H1 (cell line): ENCODE measurements around the gene NEK2. TPM values are rescaled to one million over a fixed set of nuclear protein-coding genes. Genes with fewer than 3 reads are reported as not detected.

Experiments
- CTCF ChIA-PET: fragments of 300-600 bp; sonication (Branson Sonifier 250); formaldehyde crosslinking; loops from one replicate; lab custom pipeline; 2021; ENCODE audit not compliant: partially characterized antibody; lab: Charles Lee
- POLR2A ChIA-PET: fragments of 300-600 bp; sonication (Branson Sonifier 250); formaldehyde crosslinking; loops from one replicate; lab custom pipeline; 2021; ENCODE audit warnings: inconsistent platforms; ENCODE audit not compliant: partially characterized antibody; lab: Charles Lee
- DNase-seq, 2 experiments: peaks; one replicate each; pipeline versions ENCODE4 v3.0.0 to v3.0.0-alpha.2; 2010 to 2022; ENCODE audit warnings: low spot score in 2 of 2, low read depth in 1 of 2, mixed read lengths in 1 of 2
- FAIRE-seq: peaks from 2 replicates; lab custom pipeline; 2011; peaks lifted over from hg19 to GRCh38; lab: Jason Lieb, UNC
- H2AFZ ChIP-seq: 2 replicates; pipeline ENCODE4 v1.8.1; 2012; ENCODE audit warnings: low read length, inconsistent platforms
- H2AK5ac ChIP-seq: 2 replicates; pipeline ENCODE4 v1.6.1; 2013; ENCODE audit warnings: low read depth, low read length
- H2BK120ac ChIP-seq: replicated peaks from 2 replicates; pipeline ENCODE3; 2013; ENCODE audit warnings: low read depth, low read length, inconsistent platforms
- H2BK12ac ChIP-seq: 2 replicates; pipeline ENCODE4 v1.6.1; 2013; ENCODE audit warnings: low read depth, low read length
- H2BK15ac ChIP-seq: 2 replicates; pipeline ENCODE4 v1.6.1; 2013; ENCODE audit warnings: low read length
- H2BK20ac ChIP-seq: 2 replicates; pipeline ENCODE4 v1.6.1; 2013; ENCODE audit warnings: low read length
- H2BK5ac ChIP-seq: 2 replicates; pipeline ENCODE4 v1.6.1; 2013; ENCODE audit warnings: low read depth, low read length
- H3K14ac ChIP-seq: 2 replicates; pipeline ENCODE4 v1.6.1; 2013; ENCODE audit warnings: inconsistent platforms; ENCODE audit not compliant: insufficient read length
- H3K18ac ChIP-seq: 2 replicates; pipeline ENCODE4 v1.6.1; 2013; ENCODE audit warnings: low read length; ENCODE audit errors: extremely low read depth
- H3K23ac ChIP-seq: 2 replicates; pipeline ENCODE4 v1.6.1; 2013; ENCODE audit warnings: inconsistent platforms; ENCODE audit not compliant: insufficient read length
- H3K23me2 ChIP-seq: 2 replicates; pipeline ENCODE4 v1.6.1; 2013; ENCODE audit warnings: low read depth, low read length
- H3K27ac ChIP-seq: 2 replicates; pipeline ENCODE4 v1.6.1; 2011; ENCODE audit warnings: low read depth, low read length, inconsistent platforms
- H3K27me3 ChIP-seq, 4 experiments: replicated peaks in 1 of 4; 1 replicate in 1 of 4; 2 replicates in 3 of 4; pipeline versions ENCODE4 v1.6.1 to v1.8.1; 2011 to 2013; ENCODE audit warnings: low read length in 3 of 4, mild to moderate bottlenecking in 3 of 4, inconsistent platforms in 2 of 4, mixed read lengths in 2 of 4, moderate library complexity in 1 of 4; ENCODE audit not compliant: control insufficient read depth in 3 of 4, insufficient read depth in 3 of 4; ENCODE audit errors: extremely low read depth in 1 of 4
- H3K36me3 ChIP-seq, 4 experiments: 2 replicates each; pipeline versions ENCODE4 v1.6.1 to v1.8.1; 2011 to 2013; ENCODE audit warnings: mild to moderate bottlenecking in 4 of 4, low read length in 3 of 4, moderate library complexity in 2 of 4, control low read depth in 1 of 4, inconsistent platforms in 1 of 4; ENCODE audit not compliant: insufficient read depth in 4 of 4, control insufficient read depth in 2 of 4
- H3K4ac ChIP-seq: replicated peaks from 2 replicates; pipeline ENCODE3; 2013; ENCODE audit warnings: low read length, low read depth, mixed read lengths, inconsistent platforms; ENCODE audit not compliant: insufficient read length
- H3K4me1 ChIP-seq, 4 experiments: replicated peaks in 1 of 4; 1 replicate in 1 of 4; 2 replicates in 3 of 4; pipeline versions ENCODE4 v1.6.1 to v1.8.1; 2011 to 2013; ENCODE audit warnings: low read length in 3 of 4, inconsistent platforms in 2 of 4, mixed read lengths in 1 of 4; ENCODE audit not compliant: insufficient read depth in 4 of 4, control insufficient read depth in 3 of 4
- H3K4me2 ChIP-seq, 2 experiments: 2 replicates each; pipeline versions ENCODE4 v1.6.1 to v1.8.1; 2011 to 2013; ENCODE audit warnings: low read depth in 2 of 2, low read length in 2 of 2, control low read depth in 1 of 2, inconsistent platforms in 1 of 2, mild to moderate bottlenecking in 1 of 2; ENCODE audit not compliant: insufficient read depth in 1 of 2
- H3K4me3 ChIP-seq, 4 experiments: fragments of 200-600, 300-600 bp in 1 of 4; sonication (generic), shearing (Covaris generic), sonication (Bioruptor Twin) in 1 of 4; 2 replicates each; pipeline versions ENCODE4 v1.5.1 to v1.8.1; 2011 to 2016; ENCODE audit warnings: low read length in 4 of 4, low read depth in 3 of 4, control low read depth in 2 of 4, inconsistent platforms in 2 of 4, mild to moderate bottlenecking in 2 of 4, mixed read lengths in 1 of 4, moderate library complexity in 1 of 4; ENCODE audit not compliant: insufficient read depth in 2 of 4; ENCODE audit errors: extremely low read depth in 1 of 4
- H3K56ac ChIP-seq: replicated peaks from 2 replicates; pipeline ENCODE3; 2013; ENCODE audit warnings: low read depth, mild to moderate bottlenecking, mixed read lengths, low read length, inconsistent platforms; ENCODE audit not compliant: insufficient read length
- H3K79me1 ChIP-seq: 2 replicates; pipeline ENCODE4 v1.6.1; 2013; ENCODE audit warnings: low read depth, low read length, control low read depth
- H3K79me2 ChIP-seq, 2 experiments: 2 replicates each; pipeline versions ENCODE4 v1.6.1 to v1.8.1; 2012 to 2013; ENCODE audit warnings: low read length in 2 of 2, mild to moderate bottlenecking in 2 of 2, inconsistent platforms in 1 of 2; ENCODE audit not compliant: insufficient read depth in 2 of 2, control insufficient read depth in 1 of 2
- H3K9ac ChIP-seq, 4 experiments: replicated peaks in 1 of 4; 1 replicate in 1 of 4; 2 replicates in 3 of 4; pipeline versions ENCODE4 v1.6.1 to v1.8.1; 2011 to 2013; ENCODE audit warnings: low read depth in 3 of 4, low read length in 3 of 4, control low read depth in 2 of 4, mild to moderate bottlenecking in 2 of 4, moderate library complexity in 2 of 4, inconsistent platforms in 1 of 4; ENCODE audit errors: extremely low read depth in 1 of 4
- H3K9me3 ChIP-seq, 2 experiments: 2 replicates each; pipeline versions ENCODE4 v1.6.1 to v1.8.1; 2012 to 2013; ENCODE audit warnings: mild to moderate bottlenecking in 2 of 2, moderate library complexity in 2 of 2, control low read depth in 1 of 2, inconsistent platforms in 1 of 2, low read depth in 1 of 2, low read length in 1 of 2, mixed read lengths in 1 of 2; ENCODE audit not compliant: insufficient read depth in 2 of 2
- H4K20me1 ChIP-seq, 2 experiments: replicated peaks in 1 of 2; 2 replicates each; pipeline versions ENCODE3 to v1.8.1; 2011 to 2013; ENCODE audit warnings: inconsistent platforms in 2 of 2, low read length in 2 of 2, mild to moderate bottlenecking in 1 of 2; ENCODE audit not compliant: insufficient read depth in 2 of 2, control insufficient read depth in 1 of 2
- H4K5ac ChIP-seq: 2 replicates; pipeline ENCODE4 v1.6.1; 2013; ENCODE audit warnings: low read length, low read depth, mixed read lengths, inconsistent platforms; ENCODE audit not compliant: insufficient read length
- H4K8ac ChIP-seq: 2 replicates; pipeline ENCODE4 v1.8.0; 2013; ENCODE audit warnings: mild to moderate bottlenecking, moderate library complexity, low read length, inconsistent platforms; ENCODE audit not compliant: insufficient read depth; ENCODE audit errors: extremely low read depth
- H4K91ac ChIP-seq: replicated peaks from 2 replicates; pipeline ENCODE3; 2013; ENCODE audit warnings: low read length, mixed read lengths, inconsistent platforms; ENCODE audit not compliant: insufficient read length
- BRCA1 ChIP-seq: IDR thresholded peaks from 2 replicates; pipeline ENCODE4 v1.6.1; 2012; ENCODE audit warnings: low read depth, low read length, improper control_type of control experiment
- CHD2 ChIP-seq: IDR thresholded peaks from 2 replicates; pipeline ENCODE4 v1.6.1; 2012; ENCODE audit warnings: low read length, improper control_type of control experiment
- CTBP2 ChIP-seq: IDR thresholded peaks from 2 replicates; pipeline ENCODE4 v1.7.0; 2011; ENCODE audit warnings: borderline replicate concordance, mild to moderate bottlenecking, moderate library complexity, mixed read lengths, low read length; ENCODE audit not compliant: insufficient read depth, insufficient read length
- EGR1 ChIP-seq: IDR thresholded peaks from 2 replicates; pipeline ENCODE4 v1.6.1; 2011; ENCODE audit warnings: low read depth, low read length, borderline replicate concordance
- HDAC6 ChIP-seq: IDR thresholded peaks from one replicate; pipeline ENCODE4 v1.7.1; 2012; ENCODE audit warnings: low read depth, mild to moderate bottlenecking, inconsistent platforms, low read length, moderate library complexity
- JUND ChIP-seq: IDR thresholded peaks from 2 replicates; pipeline ENCODE4 v1.6.1; 2011; ENCODE audit warnings: mild to moderate bottlenecking, improper control_type of control experiment, low read length
- KDM5A ChIP-seq: fragments of 200-600 bp; IDR thresholded peaks from 2 replicates; pipeline ENCODE4 v1.7.1; 2012; ENCODE audit warnings: mild to moderate bottlenecking, low read length, inconsistent platforms, mixed read lengths
- NRF1 ChIP-seq: IDR thresholded peaks from 2 replicates; pipeline ENCODE4 v1.6.1; 2011; ENCODE audit warnings: mild to moderate bottlenecking, low read depth, low read length, improper control_type of control experiment
- POLR2A ChIP-seq, 2 experiments: IDR thresholded peaks; 1 replicate in 1 of 2; 2 replicates in 1 of 2; pipeline ENCODE4 v1.6.1; 2011; ENCODE audit warnings: low read depth in 2 of 2, low read length in 2 of 2, mild to moderate bottlenecking in 2 of 2; ENCODE audit errors: control extremely low read depth in 1 of 2
- POU5F1 ChIP-seq: IDR thresholded peaks from 2 replicates; pipeline ENCODE4 v1.6.1; 2011; ENCODE audit warnings: low read depth, mild to moderate bottlenecking, low read length, moderate library complexity
- RFX5 ChIP-seq: IDR thresholded peaks from 2 replicates; pipeline ENCODE4 v1.6.1; 2011; ENCODE audit warnings: low read depth, low read length, improper control_type of control experiment, borderline replicate concordance
- SIN3A ChIP-seq, 2 experiments: IDR thresholded peaks in 1 of 2; conservative IDR thresholded peaks in 1 of 2; 2 replicates each; pipeline ENCODE4 v1.6.1; 2011 to 2012; ENCODE audit warnings: low read length in 2 of 2, improper control_type of control experiment in 1 of 2, low read depth in 1 of 2, mild to moderate bottlenecking in 1 of 2
- SRF ChIP-seq: IDR thresholded peaks from 2 replicates; pipeline ENCODE4 v1.6.1; 2011; ENCODE audit warnings: mild to moderate bottlenecking, low read depth, low read length, moderate library complexity
- SUZ12 ChIP-seq: fragments of 200-600 bp; sonication (generic); IDR thresholded peaks from 2 replicates; pipeline ENCODE4 v1.6.1; 2012; ENCODE audit warnings: mild to moderate bottlenecking, inconsistent platforms, low read length, moderate library complexity, mixed read lengths
- WGBS, 2 experiments: shearing (Covaris generic) in 1 of 2; methylation state at CpG; one replicate each; pipeline versions ENCODE4 v1.1.6 to v1.1.7; 2013 to 2015; ENCODE audit warnings: low lambda C conversion rate in 2 of 2, mixed read lengths in 2 of 2, inconsistent platforms in 1 of 2, low coverage in 1 of 2, missing lambda C conversion rate in 1 of 2; ENCODE audit not compliant: insufficient replicate concordance in 2 of 2, insufficient coverage in 1 of 2, insufficient read length in 1 of 2; ENCODE audit errors: extremely low coverage in 1 of 2, missing lambda C conversion rate in 1 of 2; 5-methylcytosine and 5-hydroxymethylcytosine counted together
- polyA plus RNA-seq, 7 experiments: library from polyadenylated mRNA; depleted of rRNA in 3 of 7; stranded (reverse) in 5 of 7; unstranded in 2 of 7; fragments of >200 nt in 5 of 7; fragments of 200-250 nt in 2 of 7; gene quantifications; 1 replicate in 5 of 7; 2 replicates in 1 of 7; 4 replicates in 1 of 7; pipeline versions ENCODE4 v1.2.1 to v1.2.3, GENCODE V29; 2011 to 2013; ENCODE audit warnings: missing spikeins in 2 of 7, mixed read lengths in 2 of 7
- total RNA-seq: library from RNA; stranded (reverse); fragmentation: NEBNext Ultra II Directional; extraction: Animal tissue kit (Norgen Biotek cat#: 25700); gene quantifications from 2 replicates; pipeline ENCODE4 v1.2.1, GENCODE V29; 2021

Gene NEK2
- total and polyA plus RNA-seq, 2 of the 8 experiments (the other 6 are each of a cell fraction or from before 2014, with no cell fraction given) = 8.4 to 22.9 TPM

DNA sequence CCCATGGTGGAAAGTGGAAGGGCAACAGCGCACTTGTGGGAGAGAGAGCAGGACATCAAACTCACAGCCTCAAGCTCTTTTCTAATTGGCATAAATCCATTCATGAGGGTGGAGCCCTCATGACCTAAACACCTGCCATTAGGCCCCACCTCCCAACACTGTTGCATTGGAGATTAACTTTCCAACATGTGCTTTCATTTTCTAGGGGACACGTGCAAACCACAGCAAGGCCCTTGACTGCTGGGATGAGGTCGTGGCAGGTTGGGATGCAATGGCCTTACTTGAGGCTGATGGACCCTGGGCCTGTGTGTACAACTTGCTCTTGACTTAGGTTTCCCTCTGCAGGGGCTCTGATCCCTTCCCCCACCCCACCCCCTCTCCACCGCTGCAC is 35.9 kb upstream of the NEK2 start:
- H3K79me2 ChIP-seq = no peaks in the 10 kb centered on the region
- no peak overlapping the region for H3K4me3 ChIP-seq
- TF ChIP-seq SRF = no peak
- no peak for TF ChIP-seq SIN3A (conservative IDR thresholded peaks at IDR 0.05 in 1 of 2, IDR thresholded peaks at IDR 0.05 in 1 of 2; ENCODE audit: low read depth in 1 of 2, low read length in 2 of 2)
- TF ChIP-seq POU5F1 = no peak
- no peak for TF ChIP-seq JUND
- no peak for TF ChIP-seq RFX5
- no peak for TF ChIP-seq CHD2
- TF ChIP-seq KDM5A = no peak
- no peak for TF ChIP-seq EGR1
- TF ChIP-seq CTBP2 = no peak
- no peak for TF ChIP-seq BRCA1
- no peak for TF ChIP-seq SUZ12
- TF ChIP-seq POLR2A (IDR thresholded peaks at IDR 0.05; ENCODE audit: control extremely low read depth in 1 of 2, low read depth in 2 of 2, low read length in 2 of 2) = no peak
- no peak for TF ChIP-seq HDAC6
- no peak for TF ChIP-seq NRF1
- H3K36me3 ChIP-seq = no peaks in the 10 kb centered on the region
- no peak overlapping the region for H2BK20ac ChIP-seq
- POLR2A ChIA-PET = no interaction called here
- H3K4me1 ChIP-seq = no peaks in the 10 kb centered on the region
- H2BK120ac ChIP-seq = no peak overlapping the region
- H3K9me3 ChIP-seq = no peaks in the 10 kb centered on the region
- no peak overlapping the region for H2BK5ac ChIP-seq
- no peaks in the 10 kb centered on the region for H3K79me1 ChIP-seq
- H4K91ac ChIP-seq = no peak overlapping the region
- no peaks in the 10 kb centered on the region for H4K20me1 ChIP-seq
- H3K18ac ChIP-seq = no peak overlapping the region
- no peaks in the 10 kb centered on the region for H3K23me2 ChIP-seq
- no peaks in the 10 kb centered on the region for H3K27me3 ChIP-seq
- H3K27ac ChIP-seq = no peak overlapping the region
- no peak overlapping the region for H2BK15ac ChIP-seq
- H3K56ac ChIP-seq = no peak overlapping the region
- H4K8ac ChIP-seq = no peak overlapping the region
- no peak overlapping the region for H3K14ac ChIP-seq
- no peak for FAIRE-seq
- H2AFZ ChIP-seq = no peak overlapping the region
- CTCF ChIA-PET = interaction anchor here (0.6 to 1.6 kb wide), 4 partner anchors 12 to 133 kb away, joined by 3 to 9 read pairs (median 4); no protein-coding TSS in a partner anchor
- H3K4me2 ChIP-seq = no peak overlapping the region
- 96% methylated on average over 4 of the region's 4 CpGs; no CpG with 5 or more reads in 1 of the 2 experiments for WGBS, 2 experiments
- H4K5ac ChIP-seq = no peak overlapping the region
- DNase-seq = no peak
- H3K23ac ChIP-seq = no peak overlapping the region
- no peak overlapping the region for H3K9ac ChIP-seq
- H3K4ac ChIP-seq = no peak overlapping the region
- no peak overlapping the region for H2BK12ac ChIP-seq
- H2AK5ac ChIP-seq = no peak overlapping the region
